PC-3 (cell line): ENCODE measurements around the gene PDIA3.

Source experiments
- EZH2 ChIP-seq: fragments of 300-600 bp; sonication (generic); IDR thresholded peaks from one replicate; pipeline ENCODE4 v1.6.1; 2017; ENCODE audit warnings: antibody characterized with exemption, mild to moderate bottlenecking, low read length; ENCODE audit not compliant: unreplicated experiment
- TF ChIP-seq, protein P1 (sequence below): fragments of 300-600 bp; sonication (generic); conservative IDR thresholded peaks from 2 replicates; pipeline ENCODE4 v1.5.1; 2017; ENCODE audit warnings: antibody characterized with exemption, low read depth, mild to moderate bottlenecking, low read length

DNA sequence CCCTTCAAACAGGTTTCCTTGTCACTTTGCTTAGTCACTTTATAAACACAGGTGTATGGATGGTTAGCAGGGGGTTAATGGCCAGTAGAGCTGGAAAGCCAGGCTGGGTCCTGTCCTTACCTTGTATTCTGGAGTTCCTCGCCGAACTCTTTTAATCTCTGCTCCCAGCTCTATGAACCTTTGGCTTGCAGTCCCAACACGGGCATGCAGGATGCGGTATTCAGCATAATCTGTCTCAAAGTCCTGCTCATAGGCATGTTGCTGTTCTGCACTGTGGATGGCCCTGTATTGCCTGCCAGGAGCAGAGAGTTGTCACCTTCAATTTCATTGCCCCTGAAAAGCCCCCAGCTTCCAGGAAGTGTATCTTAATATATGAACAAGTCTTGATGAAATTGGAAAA lies 27.8 kb downstream of the PDIA3 start:
- TF ChIP-seq, protein P1, sequence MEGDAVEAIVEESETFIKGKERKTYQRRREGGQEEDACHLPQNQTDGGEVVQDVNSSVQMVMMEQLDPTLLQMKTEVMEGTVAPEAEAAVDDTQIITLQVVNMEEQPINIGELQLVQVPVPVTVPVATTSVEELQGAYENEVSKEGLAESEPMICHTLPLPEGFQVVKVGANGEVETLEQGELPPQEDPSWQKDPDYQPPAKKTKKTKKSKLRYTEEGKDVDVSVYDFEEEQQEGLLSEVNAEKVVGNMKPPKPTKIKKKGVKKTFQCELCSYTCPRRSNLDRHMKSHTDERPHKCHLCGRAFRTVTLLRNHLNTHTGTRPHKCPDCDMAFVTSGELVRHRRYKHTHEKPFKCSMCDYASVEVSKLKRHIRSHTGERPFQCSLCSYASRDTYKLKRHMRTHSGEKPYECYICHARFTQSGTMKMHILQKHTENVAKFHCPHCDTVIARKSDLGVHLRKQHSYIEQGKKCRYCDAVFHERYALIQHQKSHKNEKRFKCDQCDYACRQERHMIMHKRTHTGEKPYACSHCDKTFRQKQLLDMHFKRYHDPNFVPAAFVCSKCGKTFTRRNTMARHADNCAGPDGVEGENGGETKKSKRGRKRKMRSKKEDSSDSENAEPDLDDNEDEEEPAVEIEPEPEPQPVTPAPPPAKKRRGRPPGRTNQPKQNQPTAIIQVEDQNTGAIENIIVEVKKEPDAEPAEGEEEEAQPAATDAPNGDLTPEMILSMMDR, result no peak
- no peak for TF ChIP-seq EZH2
